OCI-LY3 (cell line): Measurements from ENCODE around the gene ARL5A.

Experiments
- CTCF ChIP-seq: fragments of 200-600, 300-600 bp; sonication (generic); IDR thresholded peaks from 2 replicates; pipeline ENCODE4 v1.5.1; 2014; ENCODE audit warnings: antibody characterized with exemption, low read length, low read depth
- EZH2phosphoT487 ChIP-seq: fragments of 200-600 bp; shearing (Covaris generic); IDR thresholded peaks from 2 replicates; pipeline ENCODE4 v1.6.1; 2018; ENCODE audit warnings: antibody characterized with exemption, mixed run types, low read depth

GRCh38 chr2:151781642-151782041 is 46.6 kb downstream of the ARL5A start:
- TF ChIP-seq CTCF (no peak), EZH2phosphoT487 (no peak)
